Fibroblast of lung (primary cell): ENCODE measurements around the gene HCLS1.

Source experiments
- EZH2 ChIP-seq: IDR thresholded peaks from 2 replicates; pipeline ENCODE4 v1.5.1; 2012; ENCODE audit warnings: low read length, control low read depth, mild to moderate bottlenecking; ENCODE audit errors: missing control alignments
- TF ChIP-seq, protein P1 (sequence below), 2 donors: IDR thresholded peaks in 1 of 2; conservative IDR thresholded peaks in 1 of 2; 1 replicate in 1 of 2; 2 replicates in 1 of 2; pipeline ENCODE4 v1.5.1; 2011 to 2012; ENCODE audit warnings: low read length in 2 of 2, control low read depth in 1 of 2, inconsistent platforms in 1 of 2, low read depth in 1 of 2, mild to moderate bottlenecking in 1 of 2

GRCh38 chr3:121670676-121671075, 10.0 kb upstream of the HCLS1 start:
- TF ChIP-seq, protein P1, sequence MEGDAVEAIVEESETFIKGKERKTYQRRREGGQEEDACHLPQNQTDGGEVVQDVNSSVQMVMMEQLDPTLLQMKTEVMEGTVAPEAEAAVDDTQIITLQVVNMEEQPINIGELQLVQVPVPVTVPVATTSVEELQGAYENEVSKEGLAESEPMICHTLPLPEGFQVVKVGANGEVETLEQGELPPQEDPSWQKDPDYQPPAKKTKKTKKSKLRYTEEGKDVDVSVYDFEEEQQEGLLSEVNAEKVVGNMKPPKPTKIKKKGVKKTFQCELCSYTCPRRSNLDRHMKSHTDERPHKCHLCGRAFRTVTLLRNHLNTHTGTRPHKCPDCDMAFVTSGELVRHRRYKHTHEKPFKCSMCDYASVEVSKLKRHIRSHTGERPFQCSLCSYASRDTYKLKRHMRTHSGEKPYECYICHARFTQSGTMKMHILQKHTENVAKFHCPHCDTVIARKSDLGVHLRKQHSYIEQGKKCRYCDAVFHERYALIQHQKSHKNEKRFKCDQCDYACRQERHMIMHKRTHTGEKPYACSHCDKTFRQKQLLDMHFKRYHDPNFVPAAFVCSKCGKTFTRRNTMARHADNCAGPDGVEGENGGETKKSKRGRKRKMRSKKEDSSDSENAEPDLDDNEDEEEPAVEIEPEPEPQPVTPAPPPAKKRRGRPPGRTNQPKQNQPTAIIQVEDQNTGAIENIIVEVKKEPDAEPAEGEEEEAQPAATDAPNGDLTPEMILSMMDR (conservative IDR thresholded peaks at IDR 0.05 in 1 of 2, IDR thresholded peaks at IDR 0.05 in 1 of 2; ENCODE audit: low read depth in 1 of 2, low read length in 2 of 2): no peak
- no peak for TF ChIP-seq EZH2
